Body of pancreas (tissue), 4 donors: ENCODE measurements around the gene GLT6D1. TPM values are rescaled to one million over a fixed set of nuclear protein-coding genes. Genes with fewer than 3 reads are reported as not detected.

Experiments used
- ATAC-seq: fragments of 150-250 bp; one replicate; pipeline ENCODE4 v1.9.1; 2016
- DNase-seq, 4 donors: peaks; one replicate each; pipeline ENCODE4 v3.0.0-alpha.2; 2019
- H3K27ac ChIP-seq, 4 donors: fragments of 200-600 bp; sonication (generic); 1 replicate in 3 of 4; 2 replicates in 1 of 4; pipeline versions ENCODE4 v1.5.1 to v1.6.1; 2016 to 2019; ENCODE audit warnings: mild to moderate bottlenecking in 1 of 4, mixed read lengths in 1 of 4, moderate library complexity in 1 of 4
- H3K27me3 ChIP-seq, 2 donors: fragments of 200-600 bp; sonication (generic); one replicate each; pipeline ENCODE4 v1.6.0; 2016; ENCODE audit warnings: mild to moderate bottlenecking in 1 of 2
- H3K36me3 ChIP-seq, 2 donors: fragments of 200-600 bp; sonication (generic); replicated peaks in 1 of 2; 2 replicates each; pipeline ENCODE4 v1.5.1; 2016; ENCODE audit warnings: low read depth in 2 of 2; ENCODE audit not compliant: insufficient read depth in 1 of 2
- H3K4me1 ChIP-seq: fragments of 200-600 bp; sonication (generic); one replicate; pipeline ENCODE4 v1.6.0; 2016
- H3K4me3 ChIP-seq, 2 donors: fragments of 200-600 bp; sonication (generic); 1 replicate in 1 of 2; 2 replicates in 1 of 2; pipeline ENCODE4 v1.5.1; 2016 to 2019
- H3K9me3 ChIP-seq, 3 donors: fragments of 200-600 bp; sonication (generic); 1 replicate in 2 of 3; 2 replicates in 1 of 3; pipeline ENCODE4 v1.5.1; 2016
- CTCF ChIP-seq, 7 experiments: fragments of 450-650 bp in 4 of 7; fragments of 200-600 bp in 3 of 7; sonication (generic) in 3 of 7; IDR thresholded peaks; one replicate each; pipeline ENCODE4 v1.5.1; 2016 to 2019; ENCODE audit warnings: antibody characterized with exemption in 7 of 7
- POLR2A ChIP-seq, 3 donors: fragments of 450-650 bp; IDR thresholded peaks; one replicate each; pipeline ENCODE4 v1.6.1; 2016; ENCODE audit warnings: antibody characterized with exemption in 3 of 3, mild to moderate bottlenecking in 2 of 3
- WGBS, 2 donors: methylation state at CpG; one replicate each; pipeline ENCODE4 v1.1.5; 2017; 5-methylcytosine and 5-hydroxymethylcytosine counted together
- intact Hi-C: fragments of 100-400 bp; cut with DNase I; formaldehyde crosslinking; loops from one replicate; pipeline ENCODE4 v1.15.1; 2023
- total RNA-seq, 2 donors: library from RNA; depleted of rRNA; stranded (reverse); fragments of >200 nt; gene quantifications; one replicate each; pipeline ENCODE4 v1.1.0, GENCODE V29; 2016

GLT6D1 gene
- total RNA-seq, 2 donors from 2014 or later: not detected

DNA sequence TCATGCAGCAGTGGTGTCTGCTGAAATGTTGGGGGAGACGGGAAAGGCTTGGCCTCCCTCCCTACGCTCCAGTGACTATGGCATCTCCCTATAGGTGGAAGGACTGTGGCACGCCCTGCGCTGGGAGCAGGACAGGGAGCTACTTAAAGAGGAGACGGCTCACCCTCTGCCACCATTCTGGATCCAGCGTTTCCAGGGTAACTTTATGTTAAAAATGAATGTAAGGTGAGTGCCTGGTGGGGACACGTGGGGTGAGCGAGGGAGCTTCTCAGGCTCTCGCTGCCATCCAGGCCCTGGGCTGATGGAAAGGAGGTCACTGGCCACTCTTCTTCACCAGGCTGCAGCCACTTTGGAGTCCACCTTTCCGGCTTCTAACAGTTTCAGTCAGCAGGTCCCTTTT, 62.1 kb downstream of the GLT6D1 start:
- ATAC-seq: no peak
- intact Hi-C loops: no loop called here
- H3K27ac ChIP-seq: no peak overlapping the region
- DNase-seq: no peak
- H3K36me3 ChIP-seq: no peaks in the 10 kb centered on the region
- WGBS, 2 donors: 62 to 70% methylated on average over 10 of the region's 10 CpGs
- TF ChIP-seq POLR2A (IDR thresholded peaks at IDR 0.05) (no peak), CTCF (IDR thresholded peaks at IDR 0.05) (no peak)
- H3K4me1 ChIP-seq: no peaks in the 10 kb centered on the region
- H3K9me3 ChIP-seq: no peaks in the 10 kb centered on the region
- H3K27me3 ChIP-seq: no peaks in the 10 kb centered on the region
- no peak overlapping the region for H3K4me3 ChIP-seq

DNA sequence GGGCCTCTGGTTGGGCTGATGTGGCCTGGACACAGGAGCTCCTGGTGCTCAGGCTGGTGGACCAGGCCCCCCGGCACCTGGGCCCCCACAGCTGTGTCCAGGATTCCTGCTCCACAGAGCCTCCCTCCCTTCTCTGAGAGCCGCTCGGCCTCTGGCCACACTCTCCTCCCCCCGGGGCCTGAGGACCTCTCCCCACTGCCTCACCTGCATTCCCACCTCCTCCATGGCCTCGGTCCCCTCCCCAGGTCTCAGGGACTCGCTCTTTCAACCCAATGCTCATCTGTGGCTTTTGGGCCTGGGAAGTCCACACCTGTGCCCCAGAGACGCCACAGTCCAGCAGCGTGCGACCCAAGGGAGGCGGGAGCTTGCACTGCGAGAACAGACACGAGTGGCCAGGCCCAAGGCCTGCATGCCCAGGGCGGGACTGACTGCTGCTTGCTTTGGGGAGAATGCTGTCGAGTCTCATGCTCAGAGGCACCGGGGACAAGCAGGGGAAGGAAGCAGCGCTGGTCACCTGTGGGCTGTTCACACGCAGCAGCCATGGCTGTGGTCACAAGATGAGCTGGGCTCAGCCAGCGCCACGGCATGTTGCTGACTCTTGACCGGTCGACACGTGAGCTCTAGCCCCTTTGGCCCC, 63.2 kb downstream of the GLT6D1 start:
- H3K4me3 ChIP-seq: no peak overlapping the region
- WGBS, 2 donors: 58 to 68% methylated on average over 6 to 21 of the region's 22 CpGs
- intact Hi-C loops: no loop called here
- no peak for TF ChIP-seq CTCF (IDR thresholded peaks at IDR 0.05)
- no peak for TF ChIP-seq POLR2A (IDR thresholded peaks at IDR 0.05)
- H3K27ac ChIP-seq: no peak overlapping the region
- no peaks in the 10 kb centered on the region for H3K4me1 ChIP-seq
- H3K36me3 ChIP-seq: no peaks in the 10 kb centered on the region
- ATAC-seq (no peak), DNase-seq (no peak)
- H3K27me3 ChIP-seq: no peaks in the 10 kb centered on the region
- no peaks in the 10 kb centered on the region for H3K9me3 ChIP-seq

DNA sequence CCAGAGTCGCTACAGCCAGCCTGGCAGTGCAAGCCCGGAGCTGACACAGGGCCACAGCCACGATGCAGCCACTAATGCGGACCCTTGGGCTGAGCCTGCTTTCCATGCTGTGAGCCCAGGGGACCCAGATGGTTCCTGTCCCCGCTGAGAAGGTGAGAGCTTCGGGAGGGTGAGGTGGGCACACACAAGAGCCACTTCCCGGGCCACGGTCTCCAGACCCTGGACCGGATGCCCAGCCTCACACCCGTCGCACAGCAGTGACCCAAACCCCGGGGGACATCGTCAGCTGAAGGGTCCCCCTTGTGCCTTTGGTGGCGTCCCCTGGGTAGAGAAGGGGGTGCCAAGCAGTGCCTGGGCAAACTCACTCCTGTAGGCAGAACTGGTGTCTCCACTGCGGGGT, 64.4 kb downstream of the GLT6D1 start:
- intact Hi-C loops: no loop called here
- WGBS, 2 donors: 75 to 89% methylated on average over 4 to 15 of the region's 15 CpGs
- no peaks in the 10 kb centered on the region for H3K9me3 ChIP-seq
- no peak for DNase-seq
- no peak overlapping the region for H3K27ac ChIP-seq
- no peak overlapping the region for H3K4me3 ChIP-seq
- no peak for ATAC-seq
- no peaks in the 10 kb centered on the region for H3K4me1 ChIP-seq
- no peaks in the 10 kb centered on the region for H3K36me3 ChIP-seq
- no peak for TF ChIP-seq POLR2A (IDR thresholded peaks at IDR 0.05)
- TF ChIP-seq CTCF (IDR thresholded peaks at IDR 0.05): no peak
- no peaks in the 10 kb centered on the region for H3K27me3 ChIP-seq

GRCh38 chr9:135574331-135574730, 65.0 kb downstream of the GLT6D1 start:
- 54 to 67% methylated on average over 14 of the region's 14 CpGs for WGBS, 2 donors
- no peak for ATAC-seq
- Histone ChIP-seq H3K4me1 (no peaks in the 10 kb centered on the region), H3K27ac (no peak overlapping the region), H3K4me3 (no peak overlapping the region), H3K27me3 (no peaks in the 10 kb centered on the region), H3K36me3 (no peaks in the 10 kb centered on the region), H3K9me3 (no peaks in the 10 kb centered on the region)
- no peak for TF ChIP-seq POLR2A (IDR thresholded peaks at IDR 0.05)
- TF ChIP-seq CTCF (IDR thresholded peaks at IDR 0.05): no peak
- intact Hi-C loops: no loop called here
- no peak for DNase-seq

Other genes starting within 250 kb of the GLT6D1 start
- 10 to 100 TPM; 17.8 to 17.9 TPM for gene PPP1R26, start 159.8 kb downstream of the GLT6D1 start, total RNA-seq
- gene MRPS2, start 138.9 kb downstream of the GLT6D1 start, total RNA-seq: 10 to 100 TPM; 15.8 to 35.0 TPM
- not detected for gene LCN1, start 118.1 kb downstream of the GLT6D1 start, total RNA-seq
- not detected for gene OBP2A, start 93.4 kb downstream of the GLT6D1 start, total RNA-seq
- gene PAEP, start 77.8 kb downstream of the GLT6D1 start, total RNA-seq: not detected
- gene LCN9, start 23.8 kb upstream of the GLT6D1 start, total RNA-seq: not detected
- not detected for gene SOHLH1, start 59.9 kb upstream of the GLT6D1 start, total RNA-seq
- under 1 TPM; under 0.01 TPM for gene KCNT1, start 62.6 kb upstream of the GLT6D1 start, total RNA-seq